Suprapubic skin (tissue), 3 donors: ENCODE measurements around the gene SEMA7A.

Experiments
- POLR2AphosphoS5 ChIP-seq, 3 donors: sonication (generic); formaldehyde crosslinking; IDR thresholded peaks; one replicate each; pipeline ENCODE4 v1.6.1; 2017; ENCODE audit warnings: antibody characterized with exemption in 3 of 3
- TF ChIP-seq, protein P1 (sequence below), 2 donors: fragments of 200-600 bp in 1 of 2; fragments of 450-650 bp in 1 of 2; sonication (generic) in 1 of 2; IDR thresholded peaks; one replicate each; pipeline ENCODE4 v1.5.1; 2016 to 2019; ENCODE audit warnings: antibody characterized with exemption in 2 of 2, mild to moderate bottlenecking in 1 of 2, moderate library complexity in 1 of 2

DNA sequence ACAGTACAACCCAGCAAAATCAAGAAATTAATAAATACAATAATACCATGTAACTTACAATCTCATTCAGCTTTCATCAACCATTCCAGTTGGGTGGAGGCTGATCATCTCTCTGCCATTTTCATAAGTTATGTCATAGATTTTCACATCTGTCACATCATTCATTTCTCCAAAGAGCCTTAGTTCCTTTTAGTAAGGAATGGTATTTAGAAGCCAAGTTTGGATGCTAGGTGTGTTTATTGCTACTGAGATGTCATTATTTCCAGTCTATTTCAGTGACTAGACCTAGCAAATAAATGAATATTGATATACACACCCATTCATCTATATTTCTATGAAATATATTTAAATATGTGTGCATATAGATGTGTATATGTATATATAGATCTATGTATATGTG lies 29.9 kb upstream of the SEMA7A start:
- TF ChIP-seq, protein P1, sequence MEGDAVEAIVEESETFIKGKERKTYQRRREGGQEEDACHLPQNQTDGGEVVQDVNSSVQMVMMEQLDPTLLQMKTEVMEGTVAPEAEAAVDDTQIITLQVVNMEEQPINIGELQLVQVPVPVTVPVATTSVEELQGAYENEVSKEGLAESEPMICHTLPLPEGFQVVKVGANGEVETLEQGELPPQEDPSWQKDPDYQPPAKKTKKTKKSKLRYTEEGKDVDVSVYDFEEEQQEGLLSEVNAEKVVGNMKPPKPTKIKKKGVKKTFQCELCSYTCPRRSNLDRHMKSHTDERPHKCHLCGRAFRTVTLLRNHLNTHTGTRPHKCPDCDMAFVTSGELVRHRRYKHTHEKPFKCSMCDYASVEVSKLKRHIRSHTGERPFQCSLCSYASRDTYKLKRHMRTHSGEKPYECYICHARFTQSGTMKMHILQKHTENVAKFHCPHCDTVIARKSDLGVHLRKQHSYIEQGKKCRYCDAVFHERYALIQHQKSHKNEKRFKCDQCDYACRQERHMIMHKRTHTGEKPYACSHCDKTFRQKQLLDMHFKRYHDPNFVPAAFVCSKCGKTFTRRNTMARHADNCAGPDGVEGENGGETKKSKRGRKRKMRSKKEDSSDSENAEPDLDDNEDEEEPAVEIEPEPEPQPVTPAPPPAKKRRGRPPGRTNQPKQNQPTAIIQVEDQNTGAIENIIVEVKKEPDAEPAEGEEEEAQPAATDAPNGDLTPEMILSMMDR (IDR thresholded peaks at IDR 0.05) = no peak
- no peak for TF ChIP-seq POLR2AphosphoS5 (IDR thresholded peaks at IDR 0.05)
